Measurements from ENCODE around the gene PTPN14.

PTPN14 gene

DNA sequence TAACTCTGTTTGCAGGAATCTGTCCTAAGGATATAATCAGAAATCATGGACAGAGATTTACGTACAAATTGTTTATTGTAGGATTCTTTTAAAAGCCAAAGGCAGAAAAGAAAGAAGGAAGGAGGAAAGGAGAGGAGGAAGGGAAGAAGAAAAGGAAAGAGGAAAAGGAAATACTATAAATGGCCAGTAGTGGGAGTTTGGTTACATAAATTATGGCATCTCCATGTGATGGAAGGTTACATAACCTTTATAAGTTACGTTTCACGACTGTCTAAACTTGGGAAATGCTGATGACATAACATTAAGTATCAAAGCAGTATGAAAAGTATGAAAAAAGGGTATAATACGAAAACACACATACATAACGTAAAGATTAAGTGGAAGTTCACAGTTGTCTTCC is 231.5 kb downstream of the PTPN14 start:
- TF ChIP-seq, protein P1, sequence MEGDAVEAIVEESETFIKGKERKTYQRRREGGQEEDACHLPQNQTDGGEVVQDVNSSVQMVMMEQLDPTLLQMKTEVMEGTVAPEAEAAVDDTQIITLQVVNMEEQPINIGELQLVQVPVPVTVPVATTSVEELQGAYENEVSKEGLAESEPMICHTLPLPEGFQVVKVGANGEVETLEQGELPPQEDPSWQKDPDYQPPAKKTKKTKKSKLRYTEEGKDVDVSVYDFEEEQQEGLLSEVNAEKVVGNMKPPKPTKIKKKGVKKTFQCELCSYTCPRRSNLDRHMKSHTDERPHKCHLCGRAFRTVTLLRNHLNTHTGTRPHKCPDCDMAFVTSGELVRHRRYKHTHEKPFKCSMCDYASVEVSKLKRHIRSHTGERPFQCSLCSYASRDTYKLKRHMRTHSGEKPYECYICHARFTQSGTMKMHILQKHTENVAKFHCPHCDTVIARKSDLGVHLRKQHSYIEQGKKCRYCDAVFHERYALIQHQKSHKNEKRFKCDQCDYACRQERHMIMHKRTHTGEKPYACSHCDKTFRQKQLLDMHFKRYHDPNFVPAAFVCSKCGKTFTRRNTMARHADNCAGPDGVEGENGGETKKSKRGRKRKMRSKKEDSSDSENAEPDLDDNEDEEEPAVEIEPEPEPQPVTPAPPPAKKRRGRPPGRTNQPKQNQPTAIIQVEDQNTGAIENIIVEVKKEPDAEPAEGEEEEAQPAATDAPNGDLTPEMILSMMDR (IDR thresholded peaks at IDR 0.05; ENCODE audit: low read depth, low read length): peak; percentile 24
- no peak for TF ChIP-seq EZH2phosphoT487 (IDR thresholded peaks at IDR 0.05; ENCODE audit: low read depth)
- H3K27me3 ChIP-seq (ENCODE audit: low read depth, low read length): no peaks in the 10 kb centered on the region
- H3K36me3 ChIP-seq (replicated peaks; ENCODE audit: low read depth, low read length): peaks cover 48% of the 10 kb centered on the region
- H4K20me1 ChIP-seq (ENCODE audit: insufficient read depth, low read length): peaks cover 8% of the 10 kb centered on the region; the same call in 1 of the 2 replicates
- peaks cover 45% of the 10 kb centered on the region for H3K4me1 ChIP-seq (ENCODE audit: low read length)
- no peak overlapping the region for H2AFZ ChIP-seq (ENCODE audit: low read depth, low read length)
- H3K9ac ChIP-seq (ENCODE audit: low read length): no peak overlapping the region
- no peak overlapping the region for H3K4me2 ChIP-seq (ENCODE audit: low read length)
- H3K4me3 ChIP-seq (ENCODE audit: low read length): no peak overlapping the region
- no peaks in the 10 kb centered on the region for H3K79me2 ChIP-seq (ENCODE audit: low read length)
- H3K9me3 ChIP-seq (ENCODE audit: insufficient read depth, low read length): no peaks in the 10 kb centered on the region
- no peak overlapping the region for H3K27ac ChIP-seq (ENCODE audit: low read length)

DNA sequence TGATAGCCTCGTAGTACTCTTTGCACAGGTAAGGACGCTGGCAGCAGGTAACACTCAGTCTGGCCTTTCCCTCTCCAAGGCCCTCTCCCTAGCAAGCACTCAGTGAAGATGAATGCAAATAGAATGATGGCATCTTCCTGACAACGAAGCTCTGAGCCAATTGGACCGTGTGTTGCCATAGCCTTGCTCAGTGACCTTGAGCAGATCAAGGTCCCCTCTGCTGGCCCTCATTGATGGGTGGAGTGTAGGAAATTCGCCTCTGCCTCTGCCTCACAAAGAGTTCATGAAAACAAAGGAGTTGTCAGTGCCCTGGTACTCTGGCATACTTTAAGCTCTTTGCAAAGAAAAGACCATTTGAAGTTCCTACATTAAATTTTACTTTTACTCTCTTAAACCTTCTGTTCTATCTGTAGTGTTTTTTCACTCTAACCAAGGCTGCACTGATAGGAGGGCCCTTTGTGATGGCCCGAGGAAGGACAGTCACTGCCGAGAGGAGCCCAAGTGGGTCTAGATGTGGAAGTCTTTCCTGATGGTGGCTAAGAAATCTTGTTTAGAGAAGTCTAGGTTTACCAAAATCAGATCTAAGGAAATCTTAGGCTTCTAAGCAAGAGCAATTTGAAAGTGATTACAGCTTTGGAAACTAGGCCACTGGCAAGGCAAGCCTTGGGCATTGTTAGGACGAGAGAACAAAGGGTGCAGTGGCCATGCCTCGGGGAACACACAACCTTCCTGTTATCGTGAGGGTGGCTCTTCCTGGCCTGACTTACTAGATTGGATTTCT is 232.3 kb downstream of the PTPN14 start:
- Histone ChIP-seq H3K36me3 (replicated peaks; ENCODE audit: low read depth, low read length) (peaks cover 52% of the 10 kb centered on the region), H3K9me3 (ENCODE audit: insufficient read depth, low read length) (no peaks in the 10 kb centered on the region), H3K4me1 (ENCODE audit: low read length) (peaks cover 45% of the 10 kb centered on the region), H3K79me2 (ENCODE audit: low read length) (no peaks in the 10 kb centered on the region), H3K27me3 (ENCODE audit: low read depth, low read length) (no peaks in the 10 kb centered on the region), H3K9ac (ENCODE audit: low read length) (no peak overlapping the region), H4K20me1 (ENCODE audit: insufficient read depth, low read length) (peaks cover 8% of the 10 kb centered on the region; the same call in 1 of the 2 replicates), H3K4me2 (ENCODE audit: low read length) (no peak overlapping the region), H3K27ac (ENCODE audit: low read length) (no peak overlapping the region), H2AFZ (ENCODE audit: low read depth, low read length) (no peak overlapping the region), H3K4me3 (ENCODE audit: low read length) (no peak overlapping the region)
- TF ChIP-seq, protein P1 (IDR thresholded peaks at IDR 0.05; ENCODE audit: low read depth, low read length): no peak
- TF ChIP-seq EZH2phosphoT487 (IDR thresholded peaks at IDR 0.05; ENCODE audit: low read depth): no peak

DNA sequence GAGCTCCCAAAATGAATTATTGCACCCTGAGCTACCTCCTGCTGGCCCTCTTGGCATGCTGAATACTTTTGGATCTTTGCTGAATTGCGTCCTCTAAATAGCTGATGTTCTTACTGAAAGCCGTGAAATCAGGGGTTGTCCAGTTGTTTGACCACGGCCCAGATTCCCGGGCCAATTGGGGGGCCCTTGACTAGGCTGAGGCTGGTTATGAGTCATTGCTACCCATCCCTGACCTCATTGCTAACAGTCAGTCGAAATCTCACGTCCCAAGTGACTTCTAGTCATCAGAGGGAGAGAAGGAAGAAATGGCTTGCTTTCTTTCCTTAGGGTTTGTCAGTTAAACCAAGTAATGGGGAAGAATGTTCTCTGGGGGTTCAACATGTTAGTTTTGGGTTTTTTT is 233.0 kb downstream of the PTPN14 start:
- Histone ChIP-seq H4K20me1 (ENCODE audit: insufficient read depth, low read length) (peaks cover 8% of the 10 kb centered on the region; the same call in 1 of the 2 replicates), H3K27me3 (ENCODE audit: low read depth, low read length) (no peaks in the 10 kb centered on the region), H3K4me1 (ENCODE audit: low read length) (peaks cover 45% of the 10 kb centered on the region), H3K4me2 (ENCODE audit: low read length) (peak overlapping the region; percentile 38; the same call in 1 of the 2 replicates), H3K36me3 (replicated peaks; ENCODE audit: low read depth, low read length) (peaks cover 52% of the 10 kb centered on the region), H3K79me2 (ENCODE audit: low read length) (no peaks in the 10 kb centered on the region), H2AFZ (ENCODE audit: low read depth, low read length) (no peak overlapping the region), H3K4me3 (ENCODE audit: low read length) (no peak overlapping the region), H3K27ac (ENCODE audit: low read length) (no peak overlapping the region), H3K9me3 (ENCODE audit: insufficient read depth, low read length) (no peaks in the 10 kb centered on the region), H3K9ac (ENCODE audit: low read length) (no peak overlapping the region)
- no peak for TF ChIP-seq EZH2phosphoT487 (IDR thresholded peaks at IDR 0.05; ENCODE audit: low read depth)
- TF ChIP-seq, protein P1 (IDR thresholded peaks at IDR 0.05; ENCODE audit: low read depth, low read length): no peak

DNA sequence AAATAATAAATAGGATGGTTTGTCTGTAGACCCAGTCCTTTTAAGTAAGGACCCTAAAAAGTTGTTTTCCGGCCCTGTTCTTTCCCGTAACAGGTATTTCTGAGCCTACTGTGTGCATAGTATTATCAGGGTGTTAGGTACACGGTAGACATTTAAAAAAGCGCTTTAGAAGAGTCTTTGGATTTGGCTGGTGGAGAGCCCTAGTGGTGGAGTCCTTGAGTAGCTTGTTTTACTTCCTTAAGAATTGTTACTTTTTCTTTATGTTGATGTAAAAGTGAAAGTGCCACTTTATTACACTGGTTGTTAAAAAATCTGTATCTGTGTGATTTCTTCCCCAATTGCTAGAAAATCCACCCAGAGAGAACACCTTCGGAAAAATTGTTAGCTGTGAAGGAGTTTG is 233.7 kb downstream of the PTPN14 start:
- Histone ChIP-seq H2AFZ (ENCODE audit: low read depth, low read length) (no peak overlapping the region), H3K4me1 (ENCODE audit: low read length) (peaks cover 44% of the 10 kb centered on the region), H3K36me3 (replicated peaks; ENCODE audit: low read depth, low read length) (peaks cover 48% of the 10 kb centered on the region), H3K9me3 (ENCODE audit: insufficient read depth, low read length) (no peaks in the 10 kb centered on the region), H4K20me1 (ENCODE audit: insufficient read depth, low read length) (peaks cover 8% of the 10 kb centered on the region; the same call in 1 of the 2 replicates), H3K27me3 (ENCODE audit: low read depth, low read length) (no peaks in the 10 kb centered on the region), H3K9ac (ENCODE audit: low read length) (no peak overlapping the region), H3K4me2 (ENCODE audit: low read length) (peak overlapping the region; percentile 38), H3K4me3 (ENCODE audit: low read length) (no peak overlapping the region; the same call in 1 of the 2 replicates), H3K79me2 (ENCODE audit: low read length) (no peaks in the 10 kb centered on the region), H3K27ac (ENCODE audit: low read length) (no peak overlapping the region)
- TF ChIP-seq EZH2phosphoT487 (IDR thresholded peaks at IDR 0.05; ENCODE audit: low read depth): no peak
- TF ChIP-seq, protein P1 (IDR thresholded peaks at IDR 0.05; ENCODE audit: low read depth, low read length): peak; percentile 46
